Tibial nerve (tissue), 4 donors: Measurements from ENCODE around the gene CCDC47. TPM values are rescaled to one million over a fixed set of nuclear protein-coding genes. Genes with fewer than 3 reads are reported as not detected.

ENCODE experiments used
- DNase-seq, 2 donors: peaks; one replicate each; pipeline ENCODE4 v3.0.0-alpha.2; 2019; ENCODE audit warnings: low spot score in 2 of 2
- H3K27ac ChIP-seq, 4 donors: fragments of 200-600 bp; sonication (generic) in 3 of 4; one replicate each; pipeline ENCODE4 v1.5.1; 2017 to 2019; ENCODE audit warnings: mild to moderate bottlenecking in 1 of 4
- H3K27me3 ChIP-seq, 2 donors: fragments of 200-600 bp; sonication (generic) in 1 of 2; one replicate each; pipeline versions ENCODE4 v1.5.1 to v1.6.0; 2017 to 2019
- H3K36me3 ChIP-seq, 3 donors: fragments of 200-600 bp; sonication (generic); one replicate each; pipeline ENCODE4 v1.5.1; 2018 to 2019
- H3K4me1 ChIP-seq, 4 donors: fragments of 200-600 bp; sonication (generic) in 3 of 4; one replicate each; pipeline ENCODE4 v1.5.1; 2017 to 2019
- H3K4me3 ChIP-seq, 4 donors: fragments of 200-600 bp; sonication (generic) in 3 of 4; one replicate each; pipeline ENCODE4 v1.5.1; 2017 to 2019; ENCODE audit warnings: mild to moderate bottlenecking in 1 of 4, moderate library complexity in 1 of 4
- H3K9me3 ChIP-seq, 4 donors: fragments of 200-600 bp; sonication (generic) in 3 of 4; one replicate each; pipeline ENCODE4 v1.5.1; 2017 to 2019
- EP300 ChIP-seq, 2 donors: sonication (generic); formaldehyde crosslinking; IDR thresholded peaks; one replicate each; pipeline ENCODE4 v1.6.1; 2017; ENCODE audit warnings: antibody characterized with exemption in 2 of 2, mild to moderate bottlenecking in 1 of 2
- POLR2A ChIP-seq, 2 donors: fragments of 450-650 bp; IDR thresholded peaks; one replicate each; pipeline ENCODE4 v1.6.1; 2017; ENCODE audit warnings: antibody characterized with exemption in 2 of 2, mild to moderate bottlenecking in 2 of 2, moderate library complexity in 2 of 2
- WGBS, 2 donors: methylation state at CpG; one replicate each; pipeline ENCODE4 v1.1.5; 2018; 5-methylcytosine and 5-hydroxymethylcytosine counted together
- total RNA-seq, 4 donors: library from RNA; depleted of rRNA; stranded (reverse); fragments of >200 nt; gene quantifications; one replicate each; pipeline ENCODE4 v1.1.0, GENCODE V29; 2016
- TF ChIP-seq, protein P1 (sequence below), 5 experiments: fragments of 200-600 bp in 3 of 5; fragments of 450-650 bp in 2 of 5; sonication (generic) in 3 of 5; IDR thresholded peaks; one replicate each; pipeline ENCODE4 v1.5.1; 2016 to 2019; ENCODE audit warnings: antibody characterized with exemption in 5 of 5, mild to moderate bottlenecking in 3 of 5, moderate library complexity in 2 of 5

Gene CCDC47
- total RNA-seq, 4 donors from 2014 or later = 43.7 to 62.0 (median 51.0) TPM

DNA sequence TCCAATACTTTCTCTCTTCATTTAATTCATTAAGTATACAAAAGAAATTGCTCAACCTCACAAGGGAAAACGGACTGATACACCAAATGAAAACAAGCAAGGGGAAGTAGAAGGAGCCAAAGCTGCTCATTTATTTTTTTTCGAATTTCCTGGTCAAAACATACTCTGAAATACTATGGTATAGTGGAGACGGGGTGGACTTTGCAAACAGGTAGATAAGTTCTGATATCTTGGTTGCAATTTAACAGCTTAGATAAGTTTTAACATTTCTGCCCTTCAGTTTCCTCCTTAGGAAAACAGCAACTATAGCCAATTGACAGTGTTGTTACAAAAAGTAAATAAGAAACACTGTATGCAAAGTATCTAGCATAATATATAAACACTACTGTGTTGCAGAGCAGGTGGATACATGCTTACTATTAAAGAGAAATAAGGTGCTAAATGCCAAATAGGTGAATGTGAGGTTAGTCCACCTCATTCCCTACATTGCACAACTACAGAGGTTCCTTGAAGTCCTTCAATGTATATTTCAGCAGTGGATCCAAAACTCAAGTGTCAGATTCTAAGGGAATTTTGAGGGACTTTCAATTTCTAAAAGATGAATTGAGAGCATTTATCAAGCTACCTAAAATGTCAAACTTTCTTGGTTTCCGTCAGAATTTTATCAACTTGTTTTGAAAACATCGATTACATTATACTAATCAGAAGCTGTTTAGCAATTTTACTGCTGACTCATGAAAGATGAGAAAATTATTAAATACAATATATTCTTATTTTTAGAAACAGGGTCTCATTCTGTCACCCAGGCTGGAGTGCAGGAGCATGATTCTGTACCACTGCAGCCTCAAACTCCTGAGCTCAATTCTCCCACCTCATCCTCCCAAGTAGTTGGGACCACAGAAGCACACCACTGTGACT lies 11.0 kb downstream of the CCDC47 start:
- Histone ChIP-seq H3K27me3 (no peaks in the 10 kb centered on the region), H3K4me1 (peaks cover 0 to 15% (median 0%) of the 10 kb centered on the region in 4 donors), H3K27ac (no peak overlapping the region), H3K9me3 (no peaks in the 10 kb centered on the region), H3K36me3 (peaks cover 3 to 75% (median 5%) of the 10 kb centered on the region in 3 donors), H3K4me3 (no peak overlapping the region)
- TF ChIP-seq POLR2A (IDR thresholded peaks at IDR 0.05) (no peak), EP300 (IDR thresholded peaks at IDR 0.05) (no peak)
- TF ChIP-seq, protein P1, sequence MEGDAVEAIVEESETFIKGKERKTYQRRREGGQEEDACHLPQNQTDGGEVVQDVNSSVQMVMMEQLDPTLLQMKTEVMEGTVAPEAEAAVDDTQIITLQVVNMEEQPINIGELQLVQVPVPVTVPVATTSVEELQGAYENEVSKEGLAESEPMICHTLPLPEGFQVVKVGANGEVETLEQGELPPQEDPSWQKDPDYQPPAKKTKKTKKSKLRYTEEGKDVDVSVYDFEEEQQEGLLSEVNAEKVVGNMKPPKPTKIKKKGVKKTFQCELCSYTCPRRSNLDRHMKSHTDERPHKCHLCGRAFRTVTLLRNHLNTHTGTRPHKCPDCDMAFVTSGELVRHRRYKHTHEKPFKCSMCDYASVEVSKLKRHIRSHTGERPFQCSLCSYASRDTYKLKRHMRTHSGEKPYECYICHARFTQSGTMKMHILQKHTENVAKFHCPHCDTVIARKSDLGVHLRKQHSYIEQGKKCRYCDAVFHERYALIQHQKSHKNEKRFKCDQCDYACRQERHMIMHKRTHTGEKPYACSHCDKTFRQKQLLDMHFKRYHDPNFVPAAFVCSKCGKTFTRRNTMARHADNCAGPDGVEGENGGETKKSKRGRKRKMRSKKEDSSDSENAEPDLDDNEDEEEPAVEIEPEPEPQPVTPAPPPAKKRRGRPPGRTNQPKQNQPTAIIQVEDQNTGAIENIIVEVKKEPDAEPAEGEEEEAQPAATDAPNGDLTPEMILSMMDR (IDR thresholded peaks at IDR 0.05) = no peak
- no peak for DNase-seq
- WGBS, 2 donors = 72 to 80% methylated on average over 5 of the region's 5 CpGs

DNA sequence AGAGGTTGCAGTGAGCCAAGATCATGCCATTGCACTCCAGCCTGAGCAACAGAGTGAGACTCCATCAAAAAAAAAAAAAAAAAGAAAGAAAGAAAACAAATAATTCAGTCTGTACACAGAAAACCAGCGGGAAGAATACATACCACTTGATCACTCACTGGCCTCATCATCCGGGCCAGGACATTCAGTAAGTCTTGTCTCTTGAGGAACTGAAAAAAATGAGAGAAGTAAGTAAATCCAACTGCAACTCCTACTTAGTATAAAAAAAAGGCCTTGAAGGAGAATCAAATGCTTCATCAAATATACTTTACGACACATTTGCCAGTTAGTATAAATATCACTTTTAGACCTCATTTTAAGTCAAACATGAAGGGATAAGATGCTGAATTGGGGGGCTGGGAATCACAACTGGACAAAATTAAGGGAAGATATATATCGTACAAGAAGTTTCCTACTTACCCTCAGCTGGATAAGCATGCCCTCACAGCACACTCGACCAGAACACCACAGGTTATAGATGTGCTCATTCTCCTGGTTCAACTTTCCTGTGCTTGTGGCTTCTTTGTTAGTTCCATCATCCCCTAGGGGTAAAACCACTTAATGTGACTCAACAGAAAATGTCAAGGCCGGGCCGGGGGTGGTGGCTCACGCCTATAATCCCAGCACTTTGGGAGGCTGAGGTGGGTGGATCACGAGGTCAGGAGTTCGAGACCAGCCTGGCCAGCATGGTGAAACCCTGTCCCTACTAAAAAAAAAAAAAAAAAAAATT lies 12.4 kb downstream of the CCDC47 start:
- WGBS, 2 donors = 76 to 80% methylated on average over 10 of the region's 10 CpGs
- Histone ChIP-seq H3K36me3 (peaks cover 3 to 89% (median 5%) of the 10 kb centered on the region in 3 donors), H3K27me3 (no peaks in the 10 kb centered on the region), H3K4me3 (no peak overlapping the region), H3K27ac (no peak overlapping the region), H3K4me1 (peaks cover 0 to 8% (median 0%) of the 10 kb centered on the region in 4 donors), H3K9me3 (no peaks in the 10 kb centered on the region)
- DNase-seq = no peak
- TF ChIP-seq EP300 (IDR thresholded peaks at IDR 0.05) (no peak), POLR2A (IDR thresholded peaks at IDR 0.05) (no peak)
- TF ChIP-seq, protein P1 (IDR thresholded peaks at IDR 0.05) = no peak

DNA sequence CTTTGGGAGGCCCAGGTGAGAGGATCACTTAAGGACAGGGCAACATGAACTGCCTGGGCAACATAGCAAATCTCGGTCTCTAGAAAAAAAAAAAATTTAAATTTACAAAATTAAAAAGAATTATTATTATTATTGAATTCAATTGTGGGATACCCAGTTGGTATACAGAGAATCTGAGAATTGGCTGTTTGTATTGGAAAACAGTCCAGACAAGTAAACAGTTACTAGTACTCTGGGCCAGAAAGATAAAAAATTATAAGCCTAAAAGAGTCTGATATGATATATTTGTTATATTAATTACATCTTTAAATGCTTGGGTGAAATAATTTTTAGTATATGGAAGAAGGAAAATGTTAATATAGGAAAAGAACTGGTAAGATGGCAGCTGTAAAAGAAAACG lies 15.0 kb downstream of the CCDC47 start:
- H3K36me3 ChIP-seq = peaks cover 0 to 97% (median 3%) of the 10 kb centered on the region in 3 donors
- no peak overlapping the region for H3K27ac ChIP-seq
- H3K4me1 ChIP-seq = peaks cover 0 to 8% (median 0%) of the 10 kb centered on the region in 4 donors
- 78 to 85% methylated on average over 2 of the region's 2 CpGs for WGBS, 2 donors
- TF ChIP-seq, protein P1 (IDR thresholded peaks at IDR 0.05) = no peak
- TF ChIP-seq EP300 (IDR thresholded peaks at IDR 0.05) (no peak), POLR2A (IDR thresholded peaks at IDR 0.05) (no peak)
- no peak overlapping the region for H3K4me3 ChIP-seq
- H3K9me3 ChIP-seq = no peaks in the 10 kb centered on the region
- no peak for DNase-seq
- H3K27me3 ChIP-seq = no peaks in the 10 kb centered on the region

DNA sequence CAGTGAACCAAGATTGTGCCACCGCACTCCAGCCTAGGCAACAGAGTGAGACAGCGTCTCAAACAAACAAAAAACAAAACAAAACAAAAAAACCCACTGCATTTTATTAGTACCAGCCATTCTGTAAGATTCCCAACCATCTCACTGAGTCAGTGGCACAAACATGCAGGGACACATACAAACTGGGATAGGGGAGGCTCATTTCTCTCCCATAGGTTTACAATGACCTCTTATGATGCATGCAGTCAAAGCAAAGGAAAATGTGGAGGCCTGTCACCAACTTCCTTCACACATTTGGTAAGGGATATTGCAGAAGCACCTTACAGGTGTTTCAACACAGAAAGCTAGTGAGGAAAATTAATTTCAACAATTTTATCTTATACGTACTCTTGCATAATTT lies 19.4 kb downstream of the CCDC47 start:
- no peaks in the 10 kb centered on the region for H3K27me3 ChIP-seq
- H3K9me3 ChIP-seq = no peaks in the 10 kb centered on the region
- H3K4me1 ChIP-seq = no peaks in the 10 kb centered on the region
- H3K4me3 ChIP-seq = no peak overlapping the region
- DNase-seq = no peak
- TF ChIP-seq EP300 (IDR thresholded peaks at IDR 0.05) (no peak), POLR2A (IDR thresholded peaks at IDR 0.05) (no peak)
- TF ChIP-seq, protein P1 (IDR thresholded peaks at IDR 0.05) = no peak
- no peak overlapping the region for H3K27ac ChIP-seq
- peaks cover 0 to 100% (median 2%) of the 10 kb centered on the region in 3 donors for H3K36me3 ChIP-seq
- WGBS, 2 donors = 94 to 98% methylated on average over 3 of the region's 3 CpGs
